HUES6 (cell line): Measurements from ENCODE around the gene DEFB108B.
"Not testable (repeated sequence)": the region's sequence is repeated elsewhere in the genome, so short reads cannot be mapped to it uniquely, and the experiment has no call there.

Source experiments
- H3K27ac ChIP-seq: 2 replicates; pipeline ENCODE4 v1.7.0; 2013; ENCODE audit warnings: low read depth, mild to moderate bottlenecking, low read length, inconsistent platforms
- H3K27me3 ChIP-seq: 2 replicates; pipeline ENCODE4 v1.6.1; 2013; ENCODE audit warnings: low read length; ENCODE audit not compliant: control insufficient read depth, insufficient read depth
- H3K36me3 ChIP-seq: 2 replicates; pipeline ENCODE4 v1.6.1; 2013; ENCODE audit warnings: low read length; ENCODE audit not compliant: control insufficient read depth, insufficient read depth
- H3K4me1 ChIP-seq: 2 replicates; pipeline ENCODE4 v1.6.1; 2013; ENCODE audit warnings: low read length; ENCODE audit not compliant: control insufficient read depth, insufficient read depth
- H3K4me3 ChIP-seq: 2 replicates; pipeline ENCODE4 v1.5.1; 2013; ENCODE audit warnings: low read depth, low read length
- H3K9ac ChIP-seq: one replicate; pipeline ENCODE4 v1.6.1; 2013; ENCODE audit warnings: mild to moderate bottlenecking, low read length
- H3K9me3 ChIP-seq: 2 replicates; pipeline ENCODE4 v1.6.1; 2013; ENCODE audit warnings: low read depth, low read length; ENCODE audit not compliant: control insufficient read depth, insufficient read depth

Gene DEFB108B

GRCh38 chr11:71796016-71796415 is 37.0 kb upstream of the DEFB108B start:
- H3K4me1 ChIP-seq, H3K9me3 ChIP-seq, H3K4me3 ChIP-seq, H3K9ac ChIP-seq, H3K36me3 ChIP-seq, H3K27ac ChIP-seq, H3K27me3 ChIP-seq: not testable (repeated sequence)

DNA sequence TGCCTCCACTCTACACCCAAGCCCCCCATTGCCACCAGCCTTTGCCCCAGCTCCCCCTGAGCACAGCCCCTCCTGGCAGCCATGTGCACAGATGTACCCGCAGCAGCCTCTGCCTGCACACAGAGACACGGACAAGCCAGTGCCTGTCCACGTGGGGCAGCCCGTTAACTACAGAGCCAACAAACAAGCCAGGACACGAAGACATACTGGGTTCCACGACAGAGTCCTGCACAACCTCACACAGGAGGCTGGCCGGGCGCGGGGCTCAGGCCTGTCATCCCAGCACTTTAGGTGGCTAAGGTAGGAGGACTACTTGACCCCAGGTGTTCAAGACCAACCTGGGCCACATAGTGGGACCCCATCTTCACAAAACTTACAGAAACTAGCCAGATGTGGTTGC is 36.2 kb upstream of the DEFB108B start:
- not testable (repeated sequence) for H3K27ac ChIP-seq, H3K27me3 ChIP-seq, H3K4me1 ChIP-seq, H3K36me3 ChIP-seq, H3K9ac ChIP-seq, H3K4me3 ChIP-seq, H3K9me3 ChIP-seq

GRCh38 chr11:71799556-71800128 is 33.4 kb upstream of the DEFB108B start:
- not testable (repeated sequence) for H3K4me3 ChIP-seq, H3K27me3 ChIP-seq, H3K27ac ChIP-seq

DNA sequence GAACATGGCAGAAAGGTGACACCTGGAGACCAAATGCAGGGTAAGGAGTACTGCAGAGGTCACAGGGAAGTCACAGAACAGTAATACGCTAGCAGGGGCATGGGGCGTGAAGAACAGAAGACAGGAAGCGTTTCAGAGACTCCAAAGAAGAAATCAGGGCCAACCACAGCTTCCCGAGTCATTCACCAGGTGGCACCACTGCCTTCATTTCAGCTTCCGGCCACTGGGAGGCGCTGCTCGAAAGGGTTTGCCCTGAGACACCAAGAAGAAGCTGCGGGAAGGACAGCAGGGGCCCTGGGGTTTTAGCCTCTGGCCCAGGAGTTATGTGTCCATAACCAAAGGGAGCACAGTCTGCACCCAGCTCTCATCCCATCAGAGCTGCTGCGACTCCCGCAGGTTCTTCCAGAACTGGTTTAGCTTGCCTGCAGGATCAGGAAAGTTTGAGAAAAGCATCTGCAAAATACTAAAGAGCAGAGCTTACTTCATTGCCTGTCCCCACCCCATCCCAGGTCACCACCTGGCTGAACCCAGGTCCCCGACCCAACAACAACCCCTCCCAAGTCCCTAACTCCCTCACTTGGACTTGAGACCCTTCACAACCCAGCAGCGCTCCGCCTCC is 32.6 kb upstream of the DEFB108B start:
- not testable (repeated sequence) for H3K36me3 ChIP-seq, H3K4me3 ChIP-seq, H3K9ac ChIP-seq, H3K27ac ChIP-seq, H3K4me1 ChIP-seq, H3K9me3 ChIP-seq, H3K27me3 ChIP-seq

More at GRCh38 chr11:71799556-71800128, 33.4 kb upstream of the DEFB108B start:
- H3K36me3 ChIP-seq, H3K4me1 ChIP-seq, H3K9ac ChIP-seq, H3K9me3 ChIP-seq: not testable (repeated sequence)

GRCh38 chr11:71801026-71801425 is 32.0 kb upstream of the DEFB108B start:
- H3K4me3 ChIP-seq, H3K27me3 ChIP-seq, H3K27ac ChIP-seq, H3K9ac ChIP-seq, H3K4me1 ChIP-seq, H3K36me3 ChIP-seq, H3K9me3 ChIP-seq: not testable (repeated sequence)

- H3K9me3 ChIP-seq, H3K27me3 ChIP-seq, H3K27ac ChIP-seq, H3K9ac ChIP-seq, H3K4me1 ChIP-seq, H3K36me3 ChIP-seq, H3K4me3 ChIP-seq: not testable (repeated sequence)
Measured at GRCh38 chr11:71802874-71803273, 30.1 kb upstream of the DEFB108B start.

- H3K27ac ChIP-seq, H3K36me3 ChIP-seq, H3K9ac ChIP-seq: not testable (repeated sequence)
Measured at GRCh38 chr11:71804158-71804947, 28.6 kb upstream of the DEFB108B start.

DNA sequence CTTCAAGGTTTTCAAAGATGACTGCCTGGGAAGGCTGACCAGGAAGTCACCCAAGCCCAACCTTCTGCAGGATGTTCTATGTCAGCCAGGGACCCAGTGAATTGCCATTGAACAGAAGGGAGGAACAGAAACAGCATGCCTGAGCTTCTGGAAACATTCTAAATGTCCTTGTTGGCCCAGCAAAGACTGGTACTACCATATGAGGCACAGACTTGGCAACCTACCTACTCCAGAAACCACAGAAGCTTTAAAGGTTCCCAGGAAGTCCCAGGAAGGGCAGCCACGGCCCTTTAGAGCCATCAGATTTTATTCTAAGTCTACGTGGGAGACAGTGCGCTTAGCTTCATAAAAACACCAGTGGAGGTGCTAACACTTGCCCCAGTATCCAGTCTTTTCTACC is 20.5 kb upstream of the DEFB108B start:
- not testable (repeated sequence) for H3K27me3 ChIP-seq, H3K27ac ChIP-seq, H3K9me3 ChIP-seq, H3K4me3 ChIP-seq, H3K4me1 ChIP-seq, H3K36me3 ChIP-seq, H3K9ac ChIP-seq

More at GRCh38 chr11:71804158-71804947, 28.6 kb upstream of the DEFB108B start:
- not testable (repeated sequence) for H3K4me3 ChIP-seq, H3K27me3 ChIP-seq, H3K4me1 ChIP-seq, H3K9me3 ChIP-seq

GRCh38 chr11:71813481-71814355 is 19.3 kb upstream of the DEFB108B start:
- peak overlapping the region; percentile 51 for H3K4me3 ChIP-seq
- not testable (repeated sequence) for H3K4me1 ChIP-seq, H3K27ac ChIP-seq, H3K9ac ChIP-seq, H3K9me3 ChIP-seq, H3K36me3 ChIP-seq, H3K27me3 ChIP-seq

GRCh38 chr11:71821539-71821938 is 11.5 kb upstream of the DEFB108B start:
- H3K27me3 ChIP-seq, H3K36me3 ChIP-seq, H3K9ac ChIP-seq, H3K9me3 ChIP-seq, H3K4me1 ChIP-seq, H3K27ac ChIP-seq, H3K4me3 ChIP-seq: not testable (repeated sequence)

GRCh38 chr11:71829247-71829646 is 3.8 kb upstream of the DEFB108B start:
- H3K9ac ChIP-seq, H3K9me3 ChIP-seq, H3K4me3 ChIP-seq, H3K27ac ChIP-seq, H3K36me3 ChIP-seq, H3K27me3 ChIP-seq, H3K4me1 ChIP-seq: not testable (repeated sequence)
